Measurements from ENCODE around the gene TSPO2. TPM values are rescaled to one million over a fixed set of nuclear protein-coding genes. Genes with fewer than 3 reads are reported as not detected.
"Not testable (repeated sequence)": the region's sequence is repeated elsewhere in the genome, so short reads cannot be mapped to it uniquely, and the experiment has no call there.

TSPO2 gene, protein sequence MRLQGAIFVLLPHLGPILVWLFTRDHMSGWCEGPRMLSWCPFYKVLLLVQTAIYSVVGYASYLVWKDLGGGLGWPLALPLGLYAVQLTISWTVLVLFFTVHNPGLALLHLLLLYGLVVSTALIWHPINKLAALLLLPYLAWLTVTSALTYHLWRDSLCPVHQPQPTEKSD
- not detected for total RNA-seq

DNA sequence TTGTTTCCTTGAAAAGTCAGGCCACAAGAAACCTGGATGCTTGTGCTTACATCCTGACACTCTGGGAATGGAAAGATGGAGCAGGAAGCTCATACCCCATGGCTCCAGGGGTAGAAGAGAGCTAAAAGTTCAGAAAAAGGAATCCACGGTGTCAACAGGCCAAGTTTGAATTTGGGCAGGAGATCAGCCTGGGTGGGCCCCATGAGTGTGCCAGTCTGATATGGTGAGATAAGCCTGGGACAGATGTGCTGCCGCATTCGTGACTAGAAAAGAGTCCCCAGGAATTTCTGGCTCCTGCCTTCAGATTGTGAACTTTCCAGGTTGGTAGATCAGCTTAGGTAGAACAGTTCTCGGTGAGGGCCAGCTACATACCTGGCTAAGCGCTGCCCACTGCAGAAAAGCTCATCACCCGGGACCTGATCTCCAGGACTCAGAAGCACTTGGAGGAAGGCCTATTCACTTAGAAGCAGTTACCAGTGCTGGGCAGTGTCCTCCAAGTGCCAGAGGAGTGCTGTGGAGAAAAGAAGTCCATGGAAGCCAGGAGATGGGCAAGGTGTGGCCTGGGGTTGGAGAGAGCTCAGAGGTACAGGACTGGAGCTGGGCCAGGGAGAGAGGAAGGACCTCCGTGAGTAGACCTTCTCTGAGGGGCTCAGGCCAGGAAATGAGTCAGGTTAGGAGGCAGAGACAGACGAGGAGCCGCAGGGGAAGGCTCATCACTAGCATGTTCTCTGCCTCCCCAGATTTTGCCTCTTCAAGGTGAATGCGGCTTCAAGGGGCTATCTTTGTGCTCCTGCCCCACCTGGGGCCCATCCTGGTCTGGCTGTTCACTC, at the start of gene TSPO2:
Gene TSPO2 (plus strand): TSS at position 242 of the 830 bp plus-strand sequence. CDS start 519 bp downstream, at position 761.
- no peak for ATAC-seq
- no peak for DNase-seq
- Mint-ChIP-seq H3K27ac (no peak within 1 kb of the TSS), H3K36me3 (no peaks in the 10 kb centered on the region), H3K9me3 (ENCODE audit: low read depth) (no peaks in the 10 kb centered on the region), H3K4me3 (no peak within 1 kb of the TSS), H3K4me1 (peaks cover 6% of the 10 kb centered on the region), H3K27me3 (no peaks in the 10 kb centered on the region)
- CTCF ChIA-PET = interaction anchor here (1.1 to 2.6 kb wide), 4 partner anchors 10 to 20 kb away, joined by 3 to 8 read pairs (median 4); no protein-coding TSS in a partner anchor

DNA sequence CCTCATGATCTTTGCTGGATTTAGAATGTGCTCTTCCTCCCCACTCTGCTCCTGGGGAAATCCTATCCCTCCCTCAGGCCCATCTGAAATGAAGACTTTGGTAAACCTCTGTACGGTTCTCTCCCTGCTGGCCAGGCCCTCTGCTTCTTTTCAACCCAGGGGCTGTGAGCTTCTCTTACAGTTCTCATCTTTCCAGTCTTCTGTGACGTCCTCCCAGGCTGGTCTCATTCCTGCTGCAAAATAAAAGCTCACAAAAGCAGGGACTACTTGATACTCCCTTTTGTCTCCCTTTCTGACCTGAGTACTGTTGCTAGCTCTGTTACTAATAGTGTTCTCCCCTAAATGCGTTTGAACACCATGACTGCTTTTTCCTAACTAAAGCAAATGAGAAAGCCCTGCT, 49.5 kb upstream of the TSPO2 start:
- no peak for DNase-seq
- peaks cover 58% of the 10 kb centered on the region for H3K27me3 Mint-ChIP-seq

DNA sequence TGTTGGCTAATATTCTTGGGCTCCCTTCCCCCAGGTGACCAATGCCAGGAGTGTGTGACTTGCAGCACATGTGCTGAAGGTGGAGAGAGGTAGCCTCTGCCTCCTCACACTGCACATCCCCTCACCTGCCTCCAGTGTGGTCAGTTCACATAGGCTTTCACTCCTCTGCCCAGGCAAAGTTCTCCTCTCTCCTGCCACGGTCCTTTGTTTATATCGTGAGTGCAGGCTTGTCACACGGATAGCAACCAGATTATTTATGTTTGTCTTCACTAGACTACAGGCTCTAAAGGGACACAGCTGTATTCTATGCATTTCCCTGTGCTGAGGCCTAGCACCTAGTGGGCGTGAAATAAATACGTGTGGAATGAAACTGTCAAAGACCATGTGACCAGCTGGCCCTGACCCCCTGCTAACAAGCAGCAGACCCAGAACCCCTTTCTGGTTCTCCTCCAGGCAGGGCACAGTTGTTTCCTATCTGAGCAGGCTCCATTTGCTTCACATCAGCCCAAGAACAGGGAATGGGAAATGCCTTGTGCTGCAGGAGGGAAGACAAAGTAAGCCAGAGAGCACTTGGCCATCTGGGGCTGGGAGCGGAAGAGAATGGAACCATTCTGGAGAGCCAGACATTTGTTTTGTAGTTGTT, 45.6 kb upstream of the TSPO2 start:
- H3K4me3 Mint-ChIP-seq = no peak overlapping the region
- CTCF ChIA-PET = no interaction called here
- H3K27me3 Mint-ChIP-seq = peaks cover 60% of the 10 kb centered on the region
- no peaks in the 10 kb centered on the region for H3K9me3 Mint-ChIP-seq (ENCODE audit: low read depth)
- no peak overlapping the region for H3K27ac Mint-ChIP-seq
- H3K36me3 Mint-ChIP-seq = no peaks in the 10 kb centered on the region
- DNase-seq (no peak), ATAC-seq (no peak)
- no peaks in the 10 kb centered on the region for H3K4me1 Mint-ChIP-seq

More for the DNA sequence above, 49.5 kb upstream of the TSPO2 start:
- no peak overlapping the region for H3K4me3 Mint-ChIP-seq
- CTCF ChIA-PET = no interaction called here
- no peak for ATAC-seq
- H3K27ac Mint-ChIP-seq = no peak overlapping the region
- no peaks in the 10 kb centered on the region for H3K9me3 Mint-ChIP-seq (ENCODE audit: low read depth)
- H3K36me3 Mint-ChIP-seq = no peaks in the 10 kb centered on the region
- no peaks in the 10 kb centered on the region for H3K4me1 Mint-ChIP-seq

DNA sequence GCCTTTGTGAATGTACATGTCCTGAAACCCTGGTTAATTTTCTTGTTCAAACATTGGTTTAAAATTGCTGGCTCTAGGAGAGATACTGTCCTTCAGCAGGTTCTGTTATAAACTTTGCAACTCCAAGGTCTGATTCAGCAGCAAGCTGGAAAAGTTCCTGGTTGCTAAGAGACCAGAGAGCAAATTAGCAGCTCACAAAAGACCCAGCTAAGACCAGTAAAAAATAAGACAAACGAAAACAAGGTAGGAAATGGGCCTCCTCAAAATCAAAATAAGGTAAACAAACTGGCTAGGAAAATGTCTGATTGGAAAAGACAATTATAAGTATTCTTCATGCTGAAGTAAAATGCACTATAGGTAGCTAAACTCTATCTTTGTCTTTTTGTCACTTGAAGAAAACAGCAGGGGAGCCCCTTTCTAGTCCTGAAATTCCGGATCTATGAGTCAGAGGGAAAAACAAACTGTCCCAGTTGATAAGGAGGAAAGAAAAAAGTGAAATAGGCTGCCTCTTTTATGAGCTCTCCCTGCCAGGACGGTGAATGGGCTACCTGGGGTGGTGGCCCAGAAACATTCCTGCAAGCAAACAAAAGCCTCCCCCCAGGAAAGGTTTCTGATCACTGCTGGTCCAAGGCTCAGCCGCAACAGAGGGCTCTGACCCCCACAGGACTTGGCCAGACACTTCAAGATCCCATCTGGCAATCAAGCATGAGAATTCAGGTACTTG, 44.9 kb upstream of the TSPO2 start:
- Mint-ChIP-seq H3K4me1 (no peaks in the 10 kb centered on the region), H3K27ac (no peak overlapping the region), H3K9me3 (ENCODE audit: low read depth) (no peaks in the 10 kb centered on the region), H3K36me3 (no peaks in the 10 kb centered on the region), H3K27me3 (peaks cover 59% of the 10 kb centered on the region), H3K4me3 (no peak overlapping the region)
- CTCF ChIA-PET = interaction anchor here (0.8 to 2.7 kb wide), 3 partner anchors 12 to 31 kb away, joined by 3 to 13 read pairs (median 3); no protein-coding TSS in a partner anchor
- ATAC-seq = no peak
- no peak for DNase-seq

DNA sequence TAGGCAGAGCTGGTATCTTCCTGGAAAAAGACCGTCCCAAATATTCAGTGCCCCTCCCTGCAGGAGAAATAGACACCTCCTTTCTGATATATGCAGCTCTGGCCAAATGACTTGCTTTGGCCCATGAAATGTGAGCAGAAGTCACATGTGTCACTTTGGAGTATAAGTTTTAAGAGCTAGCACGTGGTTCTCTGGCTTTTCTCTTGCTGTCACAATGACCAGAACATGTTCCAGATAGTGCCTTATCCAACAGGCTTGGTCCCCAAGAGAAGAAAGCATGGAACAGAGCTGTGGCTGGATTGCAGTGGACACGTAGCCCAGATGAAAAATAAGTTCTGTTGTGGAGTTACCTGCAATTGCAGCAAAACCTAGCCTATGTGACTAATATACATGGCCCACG, 43.6 kb upstream of the TSPO2 start:
- DNase-seq = no peak
- H3K9me3 Mint-ChIP-seq (ENCODE audit: low read depth) = no peaks in the 10 kb centered on the region
- no peaks in the 10 kb centered on the region for H3K4me1 Mint-ChIP-seq
- H3K36me3 Mint-ChIP-seq = no peaks in the 10 kb centered on the region
- H3K27ac Mint-ChIP-seq = no peak overlapping the region
- ATAC-seq = no peak
- CTCF ChIA-PET = interaction anchor here (0.6 to 2.7 kb wide), 5 partner anchors 10 to 171 kb away, joined by 3 to 13 read pairs (median 3); no protein-coding TSS in a partner anchor
- no peak overlapping the region for H3K4me3 Mint-ChIP-seq
- peaks cover 59% of the 10 kb centered on the region for H3K27me3 Mint-ChIP-seq

DNA sequence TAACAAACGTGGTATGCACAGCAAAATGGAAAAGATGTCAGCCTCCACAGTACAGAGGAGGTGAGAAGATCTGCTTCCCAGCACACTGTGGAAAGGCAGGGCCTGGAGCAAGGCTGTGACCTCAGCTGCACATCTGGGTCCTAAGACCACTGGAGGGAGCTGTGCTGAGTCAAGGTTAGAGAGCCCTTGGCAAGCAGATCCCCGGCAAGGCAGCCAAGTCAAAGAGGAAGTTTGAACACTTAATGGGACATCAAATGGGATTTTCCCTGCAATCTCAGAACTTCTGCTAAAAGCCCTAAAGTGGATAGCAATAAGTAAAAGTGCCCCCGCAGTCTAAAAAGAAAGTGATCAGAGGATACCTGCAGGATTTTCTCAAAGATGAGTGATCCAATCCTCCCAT, 42.7 kb upstream of the TSPO2 start:
- CTCF ChIA-PET = interaction anchor here (0.6 to 2.7 kb wide), 4 partner anchors 9 to 28 kb away, joined by 3 to 13 read pairs (median 3); no protein-coding TSS in a partner anchor
- Mint-ChIP-seq H3K9me3 (ENCODE audit: low read depth) (no peaks in the 10 kb centered on the region), H3K27ac (no peak overlapping the region), H3K4me3 (no peak overlapping the region), H3K4me1 (no peaks in the 10 kb centered on the region), H3K27me3 (peaks cover 62% of the 10 kb centered on the region), H3K36me3 (no peaks in the 10 kb centered on the region)
- ATAC-seq (peak; percentile 49), DNase-seq (no peak)

DNA sequence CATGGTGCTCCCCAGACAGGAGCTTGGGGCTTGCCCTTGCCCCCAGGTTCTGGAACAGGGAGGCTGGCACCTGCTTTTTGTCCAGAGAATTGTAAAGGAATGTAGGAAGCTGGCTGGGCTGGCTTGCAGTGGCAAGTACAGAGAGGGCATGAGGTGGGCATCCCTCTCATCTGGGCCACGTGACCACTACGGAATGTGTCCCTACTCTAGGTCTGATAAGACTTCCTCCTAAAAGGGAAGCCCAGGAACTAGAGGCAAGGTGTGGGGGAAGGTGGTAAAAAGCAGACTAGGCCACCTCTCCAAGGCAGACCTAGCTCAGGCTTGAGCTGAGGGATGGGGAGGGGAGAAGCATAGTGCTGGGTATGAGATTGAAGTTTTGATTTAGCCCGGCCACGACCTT, 42.0 kb upstream of the TSPO2 start:
- no peak overlapping the region for H3K27ac Mint-ChIP-seq
- DNase-seq (no peak), ATAC-seq (no peak)
- no peaks in the 10 kb centered on the region for H3K4me1 Mint-ChIP-seq
- H3K27me3 Mint-ChIP-seq = peaks cover 67% of the 10 kb centered on the region
- no peaks in the 10 kb centered on the region for H3K9me3 Mint-ChIP-seq (ENCODE audit: low read depth)
- H3K36me3 Mint-ChIP-seq = no peaks in the 10 kb centered on the region
- no peak overlapping the region for H3K4me3 Mint-ChIP-seq
- CTCF ChIA-PET = no interaction called here

DNA sequence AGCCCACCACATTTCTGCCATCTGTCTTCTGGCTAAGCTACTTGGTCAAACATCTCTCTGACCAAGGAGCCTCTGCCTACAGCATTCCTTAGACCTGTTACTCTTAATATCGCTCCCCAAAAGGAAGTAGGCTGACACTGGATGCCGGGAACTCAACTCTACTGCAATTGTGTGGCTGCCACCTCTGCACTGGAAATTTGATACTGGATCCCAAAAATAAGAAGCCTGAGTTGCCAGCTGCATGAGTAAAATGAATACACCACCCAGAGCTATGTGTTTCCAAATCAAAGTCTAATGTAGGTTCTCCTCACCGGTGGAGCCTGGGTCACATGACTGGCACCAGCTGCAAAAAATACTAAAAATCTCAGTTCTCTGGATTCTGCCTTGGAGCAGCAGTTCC, 40.1 kb upstream of the TSPO2 start:
- no peaks in the 10 kb centered on the region for H3K9me3 Mint-ChIP-seq (ENCODE audit: low read depth)
- CTCF ChIA-PET = interaction anchor here (1.0 to 1.1 kb wide), 2 partner anchors 18 to 26 kb away, joined by 3 to 8 read pairs; no protein-coding TSS in a partner anchor
- DNase-seq (no peak), ATAC-seq (no peak)
- peaks cover 66% of the 10 kb centered on the region for H3K27me3 Mint-ChIP-seq
- no peaks in the 10 kb centered on the region for H3K36me3 Mint-ChIP-seq
- peaks cover 5% of the 10 kb centered on the region for H3K4me1 Mint-ChIP-seq
- no peak overlapping the region for H3K4me3 Mint-ChIP-seq
- H3K27ac Mint-ChIP-seq = no peak overlapping the region

DNA sequence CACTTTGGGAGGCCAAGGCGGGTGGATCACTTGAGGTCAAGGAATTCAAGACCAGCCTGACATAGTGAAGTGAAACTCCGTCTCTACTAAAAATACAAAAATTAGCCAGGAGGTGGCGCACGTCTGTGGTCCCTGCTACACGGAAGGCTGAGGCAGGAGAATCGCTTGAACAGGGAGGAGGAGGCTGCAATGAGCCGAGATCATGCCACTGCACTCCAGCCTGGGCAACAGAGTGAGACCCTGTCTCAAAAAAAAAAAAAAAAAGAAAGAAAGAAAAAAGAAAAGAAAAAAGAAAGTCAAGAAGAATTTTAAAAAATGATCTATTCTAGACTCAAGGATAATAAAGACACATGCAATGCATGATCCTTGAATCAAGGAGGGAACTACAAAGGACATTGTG, 36.0 kb upstream of the TSPO2 start:
- not testable (repeated sequence) for H3K36me3 Mint-ChIP-seq

DNA sequence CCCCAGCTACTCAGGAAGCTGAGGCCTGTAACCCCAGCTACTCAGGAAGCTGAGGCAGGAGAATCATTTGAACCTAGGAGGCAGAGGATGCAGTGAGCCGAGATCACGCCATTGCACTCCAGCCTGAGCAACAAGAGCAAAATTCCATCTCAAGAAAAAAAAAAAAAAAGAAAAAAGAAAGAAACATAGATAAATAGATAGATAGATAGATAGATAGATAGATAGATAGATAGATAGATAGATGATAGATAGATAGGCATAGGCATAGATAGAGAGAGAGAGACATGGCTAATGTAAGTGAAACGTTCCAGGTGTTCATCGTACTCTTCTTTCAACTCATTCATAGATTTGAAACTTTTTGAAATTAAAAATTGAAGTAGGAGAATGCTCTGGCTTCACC, 35.3 kb upstream of the TSPO2 start:
- H3K9me3 Mint-ChIP-seq (ENCODE audit: low read depth); ATAC-seq; H3K27ac Mint-ChIP-seq; H3K36me3 Mint-ChIP-seq; H3K4me3 Mint-ChIP-seq; CTCF ChIA-PET; DNase-seq; H3K4me1 Mint-ChIP-seq: not testable (repeated sequence)
- peaks cover 36% of the 10 kb centered on the region for H3K27me3 Mint-ChIP-seq

More for the DNA sequence above, 36.0 kb upstream of the TSPO2 start:
- peak; percentile 68 for DNase-seq
- H3K4me1 Mint-ChIP-seq; H3K27ac Mint-ChIP-seq; H3K9me3 Mint-ChIP-seq (ENCODE audit: low read depth); H3K4me3 Mint-ChIP-seq; CTCF ChIA-PET: not testable (repeated sequence)
- peaks cover 44% of the 10 kb centered on the region for H3K27me3 Mint-ChIP-seq
- peak; percentile 79 for ATAC-seq

DNA sequence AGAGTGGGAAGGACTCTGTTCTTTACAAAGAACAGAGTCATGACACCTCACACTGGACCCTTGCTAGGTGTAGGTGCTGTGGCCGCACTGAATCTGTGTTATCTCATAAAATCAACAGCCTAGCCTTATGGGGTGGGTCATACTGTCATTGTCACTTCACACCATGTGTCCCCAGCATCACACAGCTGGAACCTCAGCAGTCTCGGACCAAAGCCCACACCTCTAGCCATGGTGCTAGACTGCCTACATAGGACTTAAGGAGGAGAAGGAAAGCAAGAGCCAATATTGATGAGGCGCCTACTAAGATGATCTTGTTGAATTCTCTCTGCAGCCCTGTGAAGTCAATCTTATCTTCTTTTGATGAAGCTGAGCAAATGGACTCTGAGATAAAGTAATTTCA, 34.3 kb upstream of the TSPO2 start:
- no peak overlapping the region for H3K4me3 Mint-ChIP-seq
- CTCF ChIA-PET = interaction anchor here (1.0 to 4.0 kb wide), 4 partner anchors 9 to 19 kb away, joined by 3 to 20 read pairs (median 4); no protein-coding TSS in a partner anchor
- peaks cover 30% of the 10 kb centered on the region for H3K27me3 Mint-ChIP-seq
- H3K27ac Mint-ChIP-seq = no peak overlapping the region
- DNase-seq (no peak), ATAC-seq (no peak)
- H3K36me3 Mint-ChIP-seq = no peaks in the 10 kb centered on the region
- no peaks in the 10 kb centered on the region for H3K9me3 Mint-ChIP-seq (ENCODE audit: low read depth)
- peaks cover 5% of the 10 kb centered on the region for H3K4me1 Mint-ChIP-seq

DNA sequence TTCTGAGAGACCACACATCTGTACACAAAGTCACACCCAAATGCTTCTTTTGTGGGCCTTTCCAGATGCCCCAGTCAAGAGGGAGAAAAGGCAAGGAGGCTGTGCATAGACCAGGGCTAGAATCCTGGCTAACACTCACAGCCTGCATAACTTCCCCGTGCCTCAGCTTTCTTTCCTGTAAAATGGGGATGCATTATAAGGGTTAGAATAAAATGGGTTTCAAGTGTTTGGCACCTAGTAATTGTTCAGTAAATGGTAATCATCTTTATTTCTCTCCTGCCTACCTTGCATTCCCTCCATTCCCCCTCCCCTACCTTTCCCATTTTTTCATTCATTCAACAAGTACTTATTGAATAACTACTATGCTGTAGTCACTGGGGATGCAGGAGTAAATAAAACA, 32.6 kb upstream of the TSPO2 start:
- DNase-seq = no peak
- Mint-ChIP-seq H3K4me3 (no peak overlapping the region), H3K27ac (no peak overlapping the region), H3K36me3 (no peaks in the 10 kb centered on the region), H3K27me3 (peaks cover 16% of the 10 kb centered on the region), H3K9me3 (ENCODE audit: low read depth) (no peaks in the 10 kb centered on the region), H3K4me1 (peaks cover 5% of the 10 kb centered on the region)
- CTCF ChIA-PET = interaction anchor here (1.1 to 4.0 kb wide), 4 partner anchors 10 to 22 kb away, joined by 3 to 20 read pairs (median 5); no protein-coding TSS in a partner anchor
- ATAC-seq = no peak

DNA sequence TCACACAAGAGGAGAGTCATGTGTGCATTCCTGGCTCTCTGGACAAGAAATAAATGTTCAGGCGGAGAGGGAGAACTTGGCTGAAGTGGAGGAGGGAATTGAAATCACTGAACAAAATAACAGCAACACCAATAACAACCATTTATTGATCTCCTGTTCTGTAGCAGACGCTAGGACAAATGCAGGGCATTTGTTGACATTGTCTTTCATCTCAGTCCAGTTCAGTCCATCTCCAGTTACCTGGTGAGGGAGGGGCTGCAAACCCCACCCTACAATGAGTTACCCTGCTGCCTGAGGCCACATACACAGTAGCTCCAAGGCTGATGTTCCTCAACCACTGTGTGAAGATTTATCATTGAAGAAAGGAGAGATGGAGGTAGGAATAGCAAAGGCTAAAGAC, 30.6 kb upstream of the TSPO2 start:
- DNase-seq = no peak
- H3K27ac Mint-ChIP-seq = no peak overlapping the region
- CTCF ChIA-PET = interaction anchor here (3.9 to 4.0 kb wide), 2 partner anchors 16 kb away, joined by 15 to 20 read pairs; no protein-coding TSS in a partner anchor
- peaks cover 6% of the 10 kb centered on the region for H3K27me3 Mint-ChIP-seq
- no peaks in the 10 kb centered on the region for H3K4me1 Mint-ChIP-seq
- ATAC-seq = no peak
- no peaks in the 10 kb centered on the region for H3K9me3 Mint-ChIP-seq (ENCODE audit: low read depth)
- H3K36me3 Mint-ChIP-seq = no peaks in the 10 kb centered on the region
- H3K4me3 Mint-ChIP-seq = no peak overlapping the region

All from activated CD8-positive, alpha-beta memory T cell treated with anti-CD3 and anti-CD28 coated beads, Interleukin-2, amount 10 ng/mL, durations not matched to agents 7 days and 5 days (primary cell).